Vagina (tissue), 2 donors: ENCODE data around the gene KIAA1671. TPM values are rescaled to one million over a fixed set of nuclear protein-coding genes. Genes with fewer than 3 reads are reported as not detected.

Experiments
- DNase-seq, 2 donors: peaks; one replicate each; pipeline ENCODE4 v3.0.0-alpha.2; 2017; ENCODE audit errors: extremely low spot score in 2 of 2
- H3K27ac ChIP-seq: fragments of 200-600 bp; sonication (generic); one replicate; pipeline ENCODE4 v1.5.1; 2019
- H3K27me3 ChIP-seq: fragments of 200-600 bp; sonication (generic); one replicate; pipeline ENCODE4 v1.5.1; 2019
- H3K36me3 ChIP-seq, 2 donors: fragments of 200-600 bp; sonication (generic); one replicate each; pipeline ENCODE4 v1.5.1; 2017 to 2019
- H3K4me1 ChIP-seq: fragments of 200-600 bp; sonication (generic); one replicate; pipeline ENCODE4 v1.5.1; 2019
- H3K4me3 ChIP-seq, 2 donors: fragments of 200-600 bp; sonication (generic); 1 replicate in 1 of 2; 2 replicates in 1 of 2; pipeline ENCODE4 v1.5.1; 2016 to 2019
- H3K9me3 ChIP-seq: fragments of 200-600 bp; sonication (generic); one replicate; pipeline ENCODE4 v1.5.1; 2019
- POLR2A ChIP-seq, 2 donors: fragments of 450-650 bp; IDR thresholded peaks; one replicate each; pipeline ENCODE4 v1.6.1; 2017; ENCODE audit warnings: antibody characterized with exemption in 2 of 2, mild to moderate bottlenecking in 2 of 2, moderate library complexity in 2 of 2
- POLR2AphosphoS5 ChIP-seq, 2 donors: sonication (generic); formaldehyde crosslinking; IDR thresholded peaks; one replicate each; pipeline ENCODE4 v1.9.0; 2017; ENCODE audit warnings: antibody characterized with exemption in 2 of 2, mild to moderate bottlenecking in 2 of 2, low read depth in 1 of 2; ENCODE audit not compliant: insufficient read depth in 1 of 2
- intact Hi-C: fragments of 100-400 bp; cut with DNase I; formaldehyde crosslinking; loops from one replicate; pipeline ENCODE4 v1.15.1; 2023
- total RNA-seq: library from RNA; depleted of rRNA; stranded (reverse); fragments of >200 nt; gene quantifications from one replicate; pipeline ENCODE4 v1.2.3, GENCODE V29; 2016
- TF ChIP-seq, protein P1 (sequence below), 3 experiments: fragments of 450-650 bp in 2 of 3; fragments of 200-600 bp in 1 of 3; sonication (generic) in 1 of 3; IDR thresholded peaks; one replicate each; pipeline ENCODE4 v1.5.1; 2017 to 2019; ENCODE audit warnings: antibody characterized with exemption in 3 of 3, mild to moderate bottlenecking in 2 of 3, moderate library complexity in 2 of 3

KIAA1671 gene
- total RNA-seq, 1 donor from 2014 or later, result 54.0 TPM

DNA sequence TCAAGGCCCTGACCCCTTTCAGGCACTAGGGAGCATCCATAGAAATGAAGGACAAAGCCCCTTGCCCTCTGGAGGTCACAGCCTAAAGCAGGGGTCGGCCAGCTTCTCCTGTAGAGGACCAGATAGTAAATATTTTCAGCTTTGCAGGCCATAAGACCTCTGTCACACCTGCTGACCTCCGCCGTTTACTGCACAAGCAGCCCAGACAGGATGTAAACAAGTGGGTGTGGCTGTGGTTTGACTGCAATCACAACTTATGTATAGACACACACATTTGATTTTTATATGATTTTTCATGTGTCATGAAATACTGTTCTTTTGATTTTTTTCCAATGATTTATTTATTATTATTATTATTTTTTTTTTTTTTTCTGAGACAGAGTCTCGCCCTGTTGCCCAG is 34.3 kb downstream of the KIAA1671 start:
- TF ChIP-seq, protein P1, sequence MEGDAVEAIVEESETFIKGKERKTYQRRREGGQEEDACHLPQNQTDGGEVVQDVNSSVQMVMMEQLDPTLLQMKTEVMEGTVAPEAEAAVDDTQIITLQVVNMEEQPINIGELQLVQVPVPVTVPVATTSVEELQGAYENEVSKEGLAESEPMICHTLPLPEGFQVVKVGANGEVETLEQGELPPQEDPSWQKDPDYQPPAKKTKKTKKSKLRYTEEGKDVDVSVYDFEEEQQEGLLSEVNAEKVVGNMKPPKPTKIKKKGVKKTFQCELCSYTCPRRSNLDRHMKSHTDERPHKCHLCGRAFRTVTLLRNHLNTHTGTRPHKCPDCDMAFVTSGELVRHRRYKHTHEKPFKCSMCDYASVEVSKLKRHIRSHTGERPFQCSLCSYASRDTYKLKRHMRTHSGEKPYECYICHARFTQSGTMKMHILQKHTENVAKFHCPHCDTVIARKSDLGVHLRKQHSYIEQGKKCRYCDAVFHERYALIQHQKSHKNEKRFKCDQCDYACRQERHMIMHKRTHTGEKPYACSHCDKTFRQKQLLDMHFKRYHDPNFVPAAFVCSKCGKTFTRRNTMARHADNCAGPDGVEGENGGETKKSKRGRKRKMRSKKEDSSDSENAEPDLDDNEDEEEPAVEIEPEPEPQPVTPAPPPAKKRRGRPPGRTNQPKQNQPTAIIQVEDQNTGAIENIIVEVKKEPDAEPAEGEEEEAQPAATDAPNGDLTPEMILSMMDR (IDR thresholded peaks at IDR 0.05), result no peak
- TF ChIP-seq POLR2AphosphoS5 (IDR thresholded peaks at IDR 0.05; ENCODE audit: insufficient read depth in 1 of 2, low read depth in 1 of 2) (no peak), POLR2A (IDR thresholded peaks at IDR 0.05) (no peak)
- H3K9me3 ChIP-seq, result no peaks in the 10 kb centered on the region
- H3K27me3 ChIP-seq, result no peaks in the 10 kb centered on the region
- no peak overlapping the region for H3K27ac ChIP-seq
- no peaks in the 10 kb centered on the region for H3K36me3 ChIP-seq
- intact Hi-C loops, result no loop called here
- no peak overlapping the region for H3K4me3 ChIP-seq
- no peak for DNase-seq
- peaks cover 43% of the 10 kb centered on the region for H3K4me1 ChIP-seq

- H3K9me3 ChIP-seq, result no peaks in the 10 kb centered on the region
- DNase-seq, result no peak
- peaks cover 60% of the 10 kb centered on the region for H3K4me1 ChIP-seq
- no peak overlapping the region for H3K4me3 ChIP-seq
- H3K27ac ChIP-seq, result peak overlapping the region; percentile 83
- no peaks in the 10 kb centered on the region for H3K27me3 ChIP-seq
- H3K36me3 ChIP-seq, result no peaks in the 10 kb centered on the region
- intact Hi-C loops, result no loop called here
- TF ChIP-seq, protein P1 (IDR thresholded peaks at IDR 0.05), result no peak
- TF ChIP-seq POLR2A (IDR thresholded peaks at IDR 0.05) (no peak), POLR2AphosphoS5 (IDR thresholded peaks at IDR 0.05; ENCODE audit: insufficient read depth in 1 of 2, low read depth in 1 of 2) (no peak)
Measured at GRCh38 chr22:24989135-24989534, 36.6 kb downstream of the KIAA1671 start.

- intact Hi-C loops, result no loop called here
Measured at GRCh38 chr22:24989541-24989951, 37.0 kb downstream of the KIAA1671 start.

DNA sequence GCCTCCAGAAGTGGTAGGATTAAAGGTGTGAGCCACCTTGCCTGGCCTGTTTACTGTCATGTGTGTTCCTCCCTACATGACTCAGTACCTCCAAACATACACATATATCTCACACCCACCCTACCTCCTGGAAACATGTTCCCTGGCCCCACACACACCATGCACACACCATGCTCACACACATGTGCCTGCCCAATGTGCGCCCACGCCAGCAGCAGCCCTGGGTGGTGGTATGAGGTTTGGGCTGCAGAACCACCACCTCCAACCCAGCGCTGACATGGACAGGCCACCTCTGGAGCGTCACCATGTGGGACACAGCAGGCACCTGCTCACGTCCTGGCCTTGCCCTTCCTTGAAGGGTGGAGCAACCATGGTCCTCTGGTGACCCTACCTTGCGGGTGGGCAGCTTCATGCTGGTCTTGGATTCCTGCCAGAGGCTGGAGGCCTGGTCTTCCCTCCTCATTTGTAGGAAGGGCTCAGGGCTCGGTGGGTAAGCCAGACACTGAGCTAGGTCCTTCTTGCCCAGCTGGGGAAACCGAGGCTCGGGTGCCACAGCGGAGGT is 37.9 kb downstream of the KIAA1671 start:
- Histone ChIP-seq H3K4me3 (no peak overlapping the region), H3K9me3 (no peaks in the 10 kb centered on the region), H3K36me3 (no peaks in the 10 kb centered on the region), H3K4me1 (peaks cover 71% of the 10 kb centered on the region), H3K27me3 (no peaks in the 10 kb centered on the region), H3K27ac (peak overlapping the region; percentile 83)
- intact Hi-C loops, result no loop called here
- DNase-seq, result no peak
- TF ChIP-seq POLR2AphosphoS5 (IDR thresholded peaks at IDR 0.05; ENCODE audit: insufficient read depth in 1 of 2, low read depth in 1 of 2) (no peak), POLR2A (IDR thresholded peaks at IDR 0.05) (no peak)
- TF ChIP-seq, protein P1 (IDR thresholded peaks at IDR 0.05), result no peak

More at GRCh38 chr22:24989541-24989951, 37.0 kb downstream of the KIAA1671 start:
- Histone ChIP-seq H3K9me3 (no peaks in the 10 kb centered on the region), H3K36me3 (no peaks in the 10 kb centered on the region), H3K4me3 (no peak overlapping the region), H3K4me1 (peaks cover 64% of the 10 kb centered on the region), H3K27ac (peak overlapping the region; percentile 83), H3K27me3 (no peaks in the 10 kb centered on the region)
- TF ChIP-seq POLR2AphosphoS5 (IDR thresholded peaks at IDR 0.05; ENCODE audit: insufficient read depth in 1 of 2, low read depth in 1 of 2) (no peak), POLR2A (IDR thresholded peaks at IDR 0.05) (no peak)
- TF ChIP-seq, protein P1 (IDR thresholded peaks at IDR 0.05), result no peak
- DNase-seq, result no peak

- H3K4me1 ChIP-seq, result peaks cover 73% of the 10 kb centered on the region
- intact Hi-C loops, result no loop called here
Measured at GRCh38 chr22:24992946-24993345, 40.4 kb downstream of the KIAA1671 start.

More at GRCh38 chr22:24992946-24993345, 40.4 kb downstream of the KIAA1671 start:
- TF ChIP-seq POLR2AphosphoS5 (IDR thresholded peaks at IDR 0.05; ENCODE audit: insufficient read depth in 1 of 2, low read depth in 1 of 2) (no peak), POLR2A (IDR thresholded peaks at IDR 0.05) (no peak)
- TF ChIP-seq, protein P1 (IDR thresholded peaks at IDR 0.05), result no peak
- Histone ChIP-seq H3K27ac (peak overlapping the region; percentile 68), H3K9me3 (no peaks in the 10 kb centered on the region), H3K27me3 (no peaks in the 10 kb centered on the region), H3K4me3 (no peak overlapping the region), H3K36me3 (no peaks in the 10 kb centered on the region)
- no peak for DNase-seq
